Central memory CD8-positive, alpha-beta T cell (primary cell): Measurements from ENCODE around the gene LRRC28.

Experiments
- ATAC-seq: fragments of 150-1000 bp; cut with Tn5 transposase; replicated peaks from 2 replicates; pipeline ENCODE4 v1.10.0; 2022; ENCODE audit warnings: mild to moderate bottlenecking, moderate FRiP score, moderate number of reproducible peaks; ENCODE audit not compliant: poor library complexity, severe bottlenecking; ENCODE audit errors: extremely low read depth
- DNase-seq, 2 donors: peaks; one replicate each; pipeline ENCODE4 v3.0.0; 2021; ENCODE audit warnings: low spot score in 2 of 2
- H3K27ac Mint-ChIP-seq: one replicate; pipeline ENCODE4 v1.8.0; 2022; ENCODE audit warnings: low read depth, mild to moderate bottlenecking, moderate library complexity, mixed read lengths
- H3K27me3 Mint-ChIP-seq: one replicate; pipeline ENCODE4 v1.8.0; 2022; ENCODE audit warnings: mixed read lengths
- H3K36me3 Mint-ChIP-seq: one replicate; pipeline ENCODE4 v1.8.0; 2022; ENCODE audit warnings: mild to moderate bottlenecking, moderate library complexity, mixed read lengths; ENCODE audit not compliant: insufficient read depth
- H3K4me1 Mint-ChIP-seq: one replicate; pipeline ENCODE4 v1.8.0; 2022; ENCODE audit warnings: mixed read lengths
- H3K4me3 Mint-ChIP-seq: one replicate; pipeline ENCODE4 v1.8.0; 2022; ENCODE audit warnings: mild to moderate bottlenecking, moderate library complexity, mixed read lengths
- H3K9me3 Mint-ChIP-seq: one replicate; pipeline ENCODE4 v1.8.0; 2022; ENCODE audit warnings: mixed read lengths

The LRRC28 gene

GRCh38 chr15:99412082-99412481, 160.8 kb downstream of the LRRC28 start:
- DNase-seq (no peak), ATAC-seq (no peak)
- H3K27me3 Mint-ChIP-seq = no peaks in the 10 kb centered on the region

GRCh38 chr15:99412626-99413025, 161.3 kb downstream of the LRRC28 start:
- Mint-ChIP-seq H3K27me3 (no peaks in the 10 kb centered on the region), H3K36me3 (no peaks in the 10 kb centered on the region), H3K4me1 (no peaks in the 10 kb centered on the region), H3K4me3 (no peak overlapping the region), H3K9me3 (no peaks in the 10 kb centered on the region), H3K27ac (no peak overlapping the region)
- no peak for DNase-seq
- no peak for ATAC-seq

More at GRCh38 chr15:99412082-99412481, 160.8 kb downstream of the LRRC28 start:
- H3K4me1 Mint-ChIP-seq = no peaks in the 10 kb centered on the region
- H3K27ac Mint-ChIP-seq = no peak overlapping the region
- H3K4me3 Mint-ChIP-seq = no peak overlapping the region
- no peaks in the 10 kb centered on the region for H3K9me3 Mint-ChIP-seq
- H3K36me3 Mint-ChIP-seq = no peaks in the 10 kb centered on the region

DNA sequence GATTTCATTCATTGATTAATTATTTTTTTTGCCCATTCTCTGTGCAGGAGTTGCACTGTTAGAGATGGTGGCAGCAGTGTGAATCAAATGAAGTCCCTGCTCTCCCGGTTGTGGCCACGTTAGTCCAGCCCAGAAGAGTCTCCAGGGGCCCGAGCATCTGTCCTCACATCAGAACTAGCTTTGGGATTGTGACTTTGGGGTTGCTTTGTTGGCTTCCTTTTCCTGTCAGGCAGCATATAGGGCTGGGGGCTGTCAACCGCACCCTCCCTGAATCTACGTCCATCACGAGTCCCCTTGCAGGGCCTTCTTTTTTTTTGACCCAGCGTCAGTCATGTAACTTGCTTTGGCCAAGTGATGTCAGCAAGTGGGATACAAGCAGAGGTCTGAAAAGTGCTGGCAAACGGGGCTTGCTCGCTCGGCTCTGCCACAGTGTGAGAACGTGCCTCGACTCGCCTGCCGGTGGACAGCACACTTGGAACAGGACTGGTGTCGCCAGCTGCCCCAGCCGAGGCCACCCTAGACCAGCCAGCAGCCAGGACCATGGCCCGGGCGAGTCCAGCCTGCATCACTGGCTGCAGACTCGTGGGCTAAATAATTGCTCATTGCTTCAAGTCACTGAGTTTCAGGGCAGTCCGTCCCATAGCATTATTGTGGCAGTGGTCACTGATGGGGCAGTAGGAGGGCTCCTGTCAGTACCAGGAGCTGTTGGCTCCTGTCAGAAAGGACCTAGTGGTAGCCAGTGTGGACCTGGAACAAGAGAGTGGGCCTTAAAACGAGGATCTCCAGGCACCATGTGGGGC, 162.9 kb downstream of the LRRC28 start:
- ATAC-seq (no peak), DNase-seq (peak in 1 of 2 donors; percentile 4)
- Mint-ChIP-seq H3K27me3 (no peaks in the 10 kb centered on the region), H3K4me3 (no peak overlapping the region), H3K36me3 (no peaks in the 10 kb centered on the region), H3K9me3 (no peaks in the 10 kb centered on the region), H3K4me1 (no peaks in the 10 kb centered on the region), H3K27ac (no peak overlapping the region)

DNA sequence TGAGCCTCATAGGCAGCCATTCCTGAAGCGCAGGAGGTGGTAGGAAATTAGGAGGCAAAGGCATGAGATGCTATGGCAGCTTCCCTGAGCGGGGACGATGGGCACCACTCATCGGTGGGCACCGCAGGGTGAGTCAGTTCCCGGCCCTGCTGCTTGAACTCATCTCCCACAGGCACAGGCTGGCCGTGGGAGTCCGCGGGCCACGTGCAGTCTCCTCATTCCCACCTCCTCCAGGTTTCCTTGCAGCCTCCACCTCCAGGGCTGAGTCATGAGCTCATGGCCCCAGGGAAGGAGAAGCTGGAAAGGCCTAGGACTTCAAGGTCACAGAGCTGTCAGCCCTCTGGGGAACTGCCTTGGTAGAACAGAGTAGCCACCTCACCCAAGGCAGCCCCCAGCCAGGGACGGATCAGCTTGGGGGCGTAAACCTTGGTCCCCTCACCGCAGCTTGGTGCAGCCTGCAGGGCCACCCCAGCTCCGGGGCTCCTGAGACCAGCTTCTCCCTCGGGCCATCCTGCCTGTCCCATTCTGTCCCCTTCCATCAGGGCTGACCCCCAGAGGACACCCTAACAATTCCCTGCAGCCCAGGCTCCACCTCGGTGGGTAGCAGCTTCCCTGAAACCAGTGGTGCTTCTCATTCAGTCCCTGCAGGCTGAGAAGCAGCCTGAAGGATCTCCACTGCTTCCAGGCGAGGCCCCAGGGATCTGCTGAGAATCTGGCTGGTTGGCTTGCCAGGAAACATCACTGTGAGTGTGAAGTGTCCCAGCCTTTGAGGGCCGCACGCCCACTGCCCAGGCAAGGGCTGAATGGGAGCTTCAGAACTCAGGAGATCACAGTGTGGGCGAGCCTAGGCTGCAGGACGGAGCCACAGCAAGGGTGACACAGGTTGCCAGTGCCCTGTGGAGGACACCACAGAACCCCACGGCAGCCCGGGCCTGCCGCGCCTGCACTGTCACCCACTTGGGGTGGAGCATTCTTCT, 163.8 kb downstream of the LRRC28 start:
- no peak overlapping the region for H3K4me3 Mint-ChIP-seq
- ATAC-seq (no peak), DNase-seq (no peak)
- H3K9me3 Mint-ChIP-seq = no peaks in the 10 kb centered on the region
- H3K27ac Mint-ChIP-seq = no peak overlapping the region
- no peaks in the 10 kb centered on the region for H3K36me3 Mint-ChIP-seq
- H3K27me3 Mint-ChIP-seq = peaks cover 1% of the 10 kb centered on the region
- H3K4me1 Mint-ChIP-seq = no peaks in the 10 kb centered on the region

GRCh38 chr15:99416191-99417188, 165.2 kb downstream of the LRRC28 start:
- H3K36me3 Mint-ChIP-seq = no peaks in the 10 kb centered on the region
- no peaks in the 10 kb centered on the region for H3K9me3 Mint-ChIP-seq
- DNase-seq = no peak
- ATAC-seq = no peak
- H3K27me3 Mint-ChIP-seq = peaks cover 13% of the 10 kb centered on the region
- H3K4me1 Mint-ChIP-seq = no peaks in the 10 kb centered on the region
- no peak overlapping the region for H3K27ac Mint-ChIP-seq
- no peak overlapping the region for H3K4me3 Mint-ChIP-seq

- peaks cover 13% of the 10 kb centered on the region for H3K27me3 Mint-ChIP-seq
Measured at GRCh38 chr15:99421172-99421656, 169.9 kb downstream of the LRRC28 start.

DNA sequence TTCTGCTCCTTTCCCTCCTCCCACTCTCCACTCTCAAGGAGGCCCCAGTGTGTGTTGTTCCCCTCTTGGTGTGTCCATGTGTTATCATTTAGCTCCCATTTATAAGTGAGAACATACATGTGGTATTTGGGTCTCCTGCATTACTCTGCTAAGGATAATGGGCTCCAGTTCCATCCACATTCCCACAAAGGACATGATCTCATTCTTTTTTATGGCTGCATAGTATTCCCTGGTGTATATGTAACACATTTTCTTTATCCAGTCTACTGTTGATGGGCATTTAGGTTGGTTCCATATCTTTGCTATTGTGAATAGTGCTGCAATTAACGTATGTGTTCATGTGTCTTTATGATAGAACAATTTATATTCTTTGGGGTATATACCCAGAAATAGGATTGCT, 170.5 kb downstream of the LRRC28 start:
- peaks cover 13% of the 10 kb centered on the region for H3K27me3 Mint-ChIP-seq
- H3K4me1 Mint-ChIP-seq = no peaks in the 10 kb centered on the region
- ATAC-seq (no peak), DNase-seq (no peak)
- H3K36me3 Mint-ChIP-seq = no peaks in the 10 kb centered on the region
- no peaks in the 10 kb centered on the region for H3K9me3 Mint-ChIP-seq
- H3K27ac Mint-ChIP-seq = no peak overlapping the region
- H3K4me3 Mint-ChIP-seq = no peak overlapping the region

More at GRCh38 chr15:99421172-99421656, 169.9 kb downstream of the LRRC28 start:
- no peak for ATAC-seq
- H3K9me3 Mint-ChIP-seq = no peaks in the 10 kb centered on the region
- H3K27ac Mint-ChIP-seq = no peak overlapping the region
- no peaks in the 10 kb centered on the region for H3K36me3 Mint-ChIP-seq
- no peak overlapping the region for H3K4me3 Mint-ChIP-seq
- H3K4me1 Mint-ChIP-seq = no peaks in the 10 kb centered on the region
- no peak for DNase-seq

GRCh38 chr15:99423186-99424130, 172.2 kb downstream of the LRRC28 start:
- Mint-ChIP-seq H3K9me3 (no peaks in the 10 kb centered on the region), H3K4me3 (no peak overlapping the region), H3K27me3 (peaks cover 13% of the 10 kb centered on the region), H3K4me1 (no peaks in the 10 kb centered on the region), H3K36me3 (no peaks in the 10 kb centered on the region), H3K27ac (no peak overlapping the region)
- ATAC-seq = no peak
- DNase-seq = no peak

- H3K4me3 Mint-ChIP-seq = no peak overlapping the region
- H3K27ac Mint-ChIP-seq = peak overlapping the region; percentile 54
- no peaks in the 10 kb centered on the region for H3K9me3 Mint-ChIP-seq
- ATAC-seq (no peak), DNase-seq (no peak)
- no peaks in the 10 kb centered on the region for H3K4me1 Mint-ChIP-seq
- no peaks in the 10 kb centered on the region for H3K36me3 Mint-ChIP-seq
- H3K27me3 Mint-ChIP-seq = peaks cover 13% of the 10 kb centered on the region
Measured at GRCh38 chr15:99424131-99424571, 172.9 kb downstream of the LRRC28 start.

DNA sequence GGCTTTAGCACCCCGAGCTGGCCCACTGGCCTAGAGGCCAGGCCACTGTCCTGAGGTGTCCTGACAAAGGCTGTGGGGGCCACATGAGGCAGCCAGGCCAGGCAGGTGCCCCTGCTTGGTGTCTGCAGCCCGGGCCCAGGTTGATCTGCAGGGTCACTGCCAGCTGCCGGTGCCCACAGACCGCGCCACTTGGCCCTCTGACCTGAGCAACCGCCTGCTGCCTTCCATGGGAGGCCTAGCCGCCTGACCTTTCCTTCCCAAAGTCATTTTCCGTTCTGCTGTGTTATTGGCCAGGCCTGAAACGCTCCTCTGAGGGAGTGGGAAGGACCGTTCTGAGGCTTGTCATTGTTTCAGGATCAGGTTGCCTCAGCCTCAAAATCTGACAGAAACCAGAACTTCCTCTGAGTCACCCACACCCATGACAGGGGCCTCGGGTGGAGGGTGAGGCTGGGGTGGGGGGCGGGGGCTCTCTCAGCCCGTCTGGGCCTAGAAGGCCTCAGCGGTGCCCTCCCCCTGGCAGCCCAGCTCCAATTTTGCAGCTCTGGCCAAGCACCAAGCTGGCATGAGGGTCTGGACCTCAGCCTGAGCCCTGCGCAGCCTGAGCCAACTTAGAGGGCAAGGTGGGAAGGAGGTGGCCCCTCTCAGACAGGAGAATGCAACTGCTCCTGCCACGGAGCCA, 173.8 kb downstream of the LRRC28 start:
- no peak overlapping the region for H3K4me3 Mint-ChIP-seq
- H3K9me3 Mint-ChIP-seq = no peaks in the 10 kb centered on the region
- DNase-seq = no peak
- H3K4me1 Mint-ChIP-seq = no peaks in the 10 kb centered on the region
- peak; percentile 32 for ATAC-seq
- no peaks in the 10 kb centered on the region for H3K36me3 Mint-ChIP-seq
- H3K27me3 Mint-ChIP-seq = peaks cover 11% of the 10 kb centered on the region
- peak overlapping the region; percentile 54 for H3K27ac Mint-ChIP-seq
